ENCODE results near the gene ADARB2. TPM values are rescaled to one million over a fixed set of nuclear protein-coding genes. Genes with fewer than 3 reads are reported as not detected.

The ADARB2 gene
- total and polyA plus RNA-seq, 2 experiments from 2014 or later = not detected

DNA sequence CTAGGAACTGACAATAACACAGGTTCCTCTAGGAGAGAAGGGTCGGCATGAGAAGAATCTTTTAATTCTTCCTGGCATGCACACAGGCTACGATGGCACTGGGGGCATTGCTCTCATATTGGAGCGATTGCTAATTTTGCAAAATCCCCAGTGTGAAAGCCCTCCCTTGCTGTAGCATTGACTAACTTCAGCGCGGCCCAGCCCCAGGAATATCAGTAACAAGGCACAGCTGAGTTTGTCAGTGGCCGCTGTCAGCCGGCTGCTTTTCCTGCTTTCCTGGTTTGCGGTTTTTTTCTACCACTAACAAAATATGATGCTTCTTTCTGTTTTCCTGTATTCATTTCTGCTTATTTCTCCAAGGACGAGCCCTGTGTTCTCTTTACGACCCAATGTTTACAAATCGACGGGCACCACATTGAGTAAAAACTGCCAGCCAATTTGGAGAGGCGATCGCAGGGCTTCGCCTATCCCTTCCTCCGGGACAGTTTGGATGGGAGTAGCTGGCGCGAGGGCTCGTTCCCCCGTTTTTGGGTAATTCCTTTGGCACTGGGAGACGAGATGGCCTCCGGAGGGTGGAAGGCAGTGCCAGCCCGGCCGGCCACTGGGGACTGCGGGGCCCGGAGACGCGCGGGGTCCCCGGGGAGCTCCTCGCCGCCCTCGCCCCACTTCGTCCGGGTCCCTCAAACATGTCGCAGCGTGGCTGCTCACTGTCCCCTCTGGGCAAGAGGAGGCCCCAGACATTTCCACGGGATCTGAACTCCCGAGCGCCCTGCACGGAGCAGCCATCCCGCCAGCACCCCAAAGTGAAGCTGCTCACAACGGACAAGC lies 967 bp downstream of the ADARB2 start:
- H3K79me2 ChIP-seq (ENCODE audit: insufficient read depth) = no peaks in the 10 kb centered on the region
- no peaks in the 10 kb centered on the region for H3K9me2 ChIP-seq (ENCODE audit: insufficient read depth)
- H3K27ac ChIP-seq = no peak overlapping the region

DNA sequence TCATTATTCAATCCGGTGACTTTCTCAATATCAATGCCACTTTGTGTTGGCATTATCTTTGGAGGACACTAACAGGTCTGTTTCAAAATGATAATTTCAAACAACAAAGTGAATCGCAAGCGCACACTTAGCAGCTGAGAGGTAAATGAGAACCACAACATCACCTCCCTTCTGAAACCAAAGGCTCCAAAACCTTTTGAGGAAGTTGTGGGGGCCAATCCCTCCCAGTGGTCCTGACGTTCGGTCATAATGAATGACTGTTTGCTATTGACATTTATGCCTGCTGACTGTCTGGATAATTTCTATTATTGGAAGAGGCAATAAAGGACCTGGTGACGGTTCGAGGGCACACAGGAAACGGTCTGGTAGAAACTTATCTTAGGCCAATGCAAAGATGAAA lies 1.8 kb downstream of the ADARB2 start:
- in situ Hi-C loops (cut with MboI) = no loop called here
- WGBS, 2 experiments (ENCODE audit: low coverage in 1 of 2, low lambda C conversion rate in 2 of 2, missing lambda C conversion rate in 2 of 2) = 43 to 51% methylated on average over 8 of the region's 8 CpGs
- Histone ChIP-seq H3K36me3 (ENCODE audit: low read depth) (no peaks in the 10 kb centered on the region), H3K27ac (no peak overlapping the region), H3K4me1 (ENCODE audit: insufficient read depth) (no peaks in the 10 kb centered on the region), H3K4me2 (ENCODE audit: unreplicated experiment) (no peak overlapping the region), H3K4me3 (no peak overlapping the region), H3K9me3 (ENCODE audit: low read depth) (no peaks in the 10 kb centered on the region), H3K79me2 (ENCODE audit: insufficient read depth) (no peaks in the 10 kb centered on the region), H4K20me1 (ENCODE audit: insufficient read depth) (no peaks in the 10 kb centered on the region), H3K9me2 (ENCODE audit: insufficient read depth) (no peaks in the 10 kb centered on the region), H3K9ac (no peak overlapping the region), H2AFZ (no peak overlapping the region), H3F3A (ENCODE audit: insufficient read depth) (no peaks in the 10 kb centered on the region), H3K27me3 (replicated peaks; ENCODE audit: insufficient read depth) (no peaks in the 10 kb centered on the region)
- DNase-seq = no peak
- no peak for TF ChIP-seq EZH2 (IDR thresholded peaks at IDR 0.05; ENCODE audit: insufficient read depth, poor library complexity, severe bottlenecking)
- no peak for TF ChIP-seq EZH2phosphoT487 (IDR thresholded peaks at IDR 0.05; ENCODE audit: insufficient read depth, low read depth)

More for the DNA sequence above, 967 bp downstream of the ADARB2 start:
- Histone ChIP-seq H3F3A (ENCODE audit: insufficient read depth) (no peaks in the 10 kb centered on the region), H3K9me3 (ENCODE audit: low read depth) (no peaks in the 10 kb centered on the region), H3K4me3 (no peak overlapping the region), H3K27me3 (replicated peaks; ENCODE audit: insufficient read depth) (no peaks in the 10 kb centered on the region), H3K4me2 (ENCODE audit: unreplicated experiment) (no peak overlapping the region), H3K9ac (no peak overlapping the region), H3K4me1 (ENCODE audit: insufficient read depth) (no peaks in the 10 kb centered on the region), H3K36me3 (ENCODE audit: low read depth) (no peaks in the 10 kb centered on the region), H2AFZ (no peak overlapping the region), H4K20me1 (ENCODE audit: insufficient read depth) (no peaks in the 10 kb centered on the region)
- in situ Hi-C loops (cut with MboI) = no loop called here
- 3 to 4% methylated on average over 39 to 43 of the region's 43 CpGs for WGBS, 2 experiments (ENCODE audit: low coverage in 1 of 2, low lambda C conversion rate in 2 of 2, missing lambda C conversion rate in 2 of 2)
- TF ChIP-seq EZH2 (IDR thresholded peaks at IDR 0.05; ENCODE audit: insufficient read depth, poor library complexity, severe bottlenecking) (no peak), EZH2phosphoT487 (IDR thresholded peaks at IDR 0.05; ENCODE audit: insufficient read depth, low read depth) (no peak)
- DNase-seq = no peak

DNA sequence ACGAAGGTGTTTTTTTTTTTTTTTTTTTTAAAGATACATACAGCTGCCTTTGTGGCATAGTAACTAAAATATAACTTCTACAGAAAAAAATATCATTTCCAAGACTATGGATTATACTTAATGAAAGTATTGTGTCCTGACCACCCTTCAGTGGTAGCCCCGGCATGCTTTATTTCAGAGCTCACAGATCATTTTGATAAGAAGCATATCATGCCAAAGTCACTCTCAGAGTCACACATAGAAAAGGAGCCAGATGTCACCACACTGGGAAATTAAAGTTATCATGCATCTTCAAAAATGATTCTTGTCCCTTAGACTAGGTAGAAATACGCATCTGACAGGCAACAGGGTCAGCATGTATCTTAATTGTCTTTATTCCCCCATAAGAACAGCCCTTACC lies 3.0 kb downstream of the ADARB2 start:
- Histone ChIP-seq H3K4me3 (no peak overlapping the region), H3K79me2 (ENCODE audit: insufficient read depth) (no peaks in the 10 kb centered on the region), H3K9me2 (ENCODE audit: insufficient read depth) (no peaks in the 10 kb centered on the region), H3K27me3 (replicated peaks; ENCODE audit: insufficient read depth) (no peaks in the 10 kb centered on the region), H3K4me1 (ENCODE audit: insufficient read depth) (no peaks in the 10 kb centered on the region), H3K4me2 (ENCODE audit: unreplicated experiment) (no peak overlapping the region), H2AFZ (no peak overlapping the region), H4K20me1 (ENCODE audit: insufficient read depth) (no peaks in the 10 kb centered on the region), H3K36me3 (ENCODE audit: low read depth) (no peaks in the 10 kb centered on the region), H3F3A (ENCODE audit: insufficient read depth) (no peaks in the 10 kb centered on the region), H3K27ac (no peak overlapping the region), H3K9ac (no peak overlapping the region), H3K9me3 (ENCODE audit: low read depth) (no peaks in the 10 kb centered on the region)
- WGBS, 2 experiments (ENCODE audit: low coverage in 1 of 2, low lambda C conversion rate in 2 of 2, missing lambda C conversion rate in 2 of 2) = 15 to 19% methylated on average over 3 of the region's 3 CpGs
- in situ Hi-C loops (cut with MboI) = no loop called here
- TF ChIP-seq EZH2phosphoT487 (IDR thresholded peaks at IDR 0.05; ENCODE audit: insufficient read depth, low read depth) = no peak
- TF ChIP-seq EZH2 (IDR thresholded peaks at IDR 0.05; ENCODE audit: insufficient read depth, poor library complexity, severe bottlenecking) = no peak
- DNase-seq = no peak

DNA sequence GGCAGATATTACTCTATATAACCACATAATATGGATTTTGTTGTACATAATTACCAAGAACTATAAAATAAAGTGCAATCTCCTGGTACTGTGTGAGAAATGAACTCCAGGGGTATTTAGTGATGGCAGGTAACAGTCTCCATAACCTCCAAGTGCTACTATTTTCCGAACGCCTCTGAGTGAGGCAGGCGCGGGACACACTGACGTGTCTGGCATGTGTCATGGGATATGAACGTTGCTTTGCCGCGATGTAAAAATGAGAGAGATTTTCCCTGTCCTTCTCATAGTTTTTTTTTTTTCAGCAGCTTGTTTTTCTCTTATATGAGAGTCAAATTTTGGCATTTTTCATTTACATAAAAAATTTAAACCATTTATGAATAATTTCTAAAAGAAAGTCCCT lies 3.6 kb downstream of the ADARB2 start:
- in situ Hi-C loops (cut with MboI) = no loop called here
- no peaks in the 10 kb centered on the region for H3K9me3 ChIP-seq (ENCODE audit: low read depth)
- no peaks in the 10 kb centered on the region for H3K9me2 ChIP-seq (ENCODE audit: insufficient read depth)
- TF ChIP-seq EZH2 (IDR thresholded peaks at IDR 0.05; ENCODE audit: insufficient read depth, poor library complexity, severe bottlenecking) (no peak), EZH2phosphoT487 (IDR thresholded peaks at IDR 0.05; ENCODE audit: insufficient read depth, low read depth) (no peak)
- H3K27me3 ChIP-seq (replicated peaks; ENCODE audit: insufficient read depth) = no peaks in the 10 kb centered on the region
- WGBS, 2 experiments (ENCODE audit: low coverage in 1 of 2, low lambda C conversion rate in 2 of 2, missing lambda C conversion rate in 2 of 2) = 33 to 36% methylated on average over 8 of the region's 8 CpGs
- H3F3A ChIP-seq (ENCODE audit: insufficient read depth) = no peaks in the 10 kb centered on the region
- no peaks in the 10 kb centered on the region for H3K4me1 ChIP-seq (ENCODE audit: insufficient read depth)
- H3K36me3 ChIP-seq (ENCODE audit: low read depth) = no peaks in the 10 kb centered on the region
- no peak overlapping the region for H3K4me2 ChIP-seq (ENCODE audit: unreplicated experiment)
- no peak overlapping the region for H2AFZ ChIP-seq
- H3K79me2 ChIP-seq (ENCODE audit: insufficient read depth) = no peaks in the 10 kb centered on the region
- no peaks in the 10 kb centered on the region for H4K20me1 ChIP-seq (ENCODE audit: insufficient read depth)
- no peak overlapping the region for H3K9ac ChIP-seq
- H3K4me3 ChIP-seq = no peak overlapping the region
- no peak for DNase-seq
- H3K27ac ChIP-seq = no peak overlapping the region
